ENCODE results near the gene TPM3.
"Not testable (repeated sequence)": the region's sequence is repeated elsewhere in the genome, so short reads cannot be mapped to it uniquely, and the experiment has no call there.

The TPM3 gene

DNA sequence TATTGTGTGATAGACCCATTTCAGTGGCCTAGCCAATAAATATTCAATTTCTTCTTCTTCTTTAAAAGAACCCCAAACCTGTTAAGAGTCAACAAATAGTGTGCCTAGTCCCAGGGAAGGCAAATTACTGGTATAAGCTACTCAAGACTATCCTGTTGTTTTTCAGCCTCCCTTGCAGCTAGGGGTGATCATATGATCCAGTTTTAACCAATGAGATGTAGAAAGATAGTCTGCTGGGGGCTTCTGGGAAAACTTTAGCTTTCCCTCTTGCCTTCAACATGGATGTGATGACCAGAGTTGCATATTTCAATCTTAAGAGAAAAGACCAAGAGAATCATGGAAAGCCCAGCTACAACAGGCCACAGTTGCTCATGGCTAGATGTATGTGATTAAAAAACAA is 32.3 kb downstream of the TPM3 start:
- DNase-seq = no peak

DNA sequence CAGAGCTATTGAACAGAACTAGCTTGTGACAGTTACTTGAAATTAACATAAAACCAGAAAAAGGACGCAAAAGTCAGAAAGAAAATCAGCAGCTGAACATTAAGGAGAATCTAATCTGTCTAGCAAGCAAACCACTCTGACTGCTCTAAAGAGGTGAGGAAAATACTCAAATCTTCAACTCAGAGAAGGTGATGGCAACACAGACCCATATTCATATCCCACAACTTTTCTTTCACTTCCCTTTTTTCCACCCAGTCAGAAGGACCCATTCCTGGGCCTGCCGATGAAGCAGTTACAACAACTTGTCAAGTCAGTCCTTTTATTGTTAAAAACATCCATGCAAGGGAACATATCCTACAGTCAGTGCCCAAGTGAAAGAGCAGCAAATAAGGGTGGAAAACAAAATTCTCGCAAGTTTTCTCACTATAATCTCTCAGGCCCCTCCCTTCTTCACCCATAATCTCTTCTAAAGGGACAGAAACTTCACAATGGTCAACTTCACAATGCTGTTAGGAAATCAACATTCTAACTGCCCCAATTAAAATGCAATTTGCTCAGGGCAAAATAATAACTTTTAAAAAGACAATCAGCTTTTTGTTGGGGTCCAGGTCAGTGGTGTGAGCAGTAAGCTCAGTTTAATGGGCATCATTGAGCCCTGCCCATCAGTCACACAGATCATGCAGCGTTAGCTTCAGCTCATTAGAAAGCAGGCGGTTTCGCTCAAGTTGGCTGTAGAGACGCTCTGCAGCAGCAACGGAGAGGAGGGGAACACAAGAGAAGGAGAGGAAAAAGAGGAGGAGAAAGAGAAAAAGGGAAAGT is 33.4 kb downstream of the TPM3 start:
- no peak for DNase-seq

DNA sequence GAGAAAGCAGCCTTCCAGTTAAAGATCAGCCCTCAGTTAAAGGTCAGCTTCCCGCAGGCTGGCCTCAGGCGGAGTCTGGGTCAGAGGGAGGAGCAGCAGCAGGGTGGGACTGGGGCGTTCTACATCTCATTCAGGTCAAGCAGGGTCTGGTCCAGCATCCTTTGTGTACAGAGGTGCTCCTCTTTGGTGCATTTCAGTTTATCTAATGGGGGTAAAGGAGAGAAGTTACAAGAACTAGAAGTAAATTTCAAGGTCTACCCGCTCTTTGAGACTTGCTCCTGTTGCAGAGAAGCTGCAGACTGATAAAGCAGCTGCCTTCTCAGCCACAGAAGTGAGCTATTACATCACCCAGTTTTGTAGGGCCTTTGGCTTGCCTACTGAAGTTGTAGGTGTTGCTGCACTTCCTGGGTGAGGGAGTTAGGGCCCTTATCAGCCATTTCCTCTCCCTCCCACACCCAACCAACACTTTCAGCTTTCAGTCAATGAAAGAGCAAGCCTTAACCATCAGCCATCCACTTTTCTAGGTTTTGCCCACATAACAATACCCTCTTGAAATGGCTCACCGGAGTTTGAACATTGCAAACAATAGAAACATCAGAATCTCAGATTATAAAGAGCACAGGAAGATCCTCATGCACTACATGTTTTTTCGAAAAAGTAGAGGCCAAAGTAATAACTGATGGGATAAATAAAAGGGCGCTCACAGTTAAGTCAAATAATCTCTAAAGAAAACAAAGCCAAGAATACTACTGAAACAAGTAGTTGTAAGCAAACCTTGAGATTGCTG is 34.2 kb downstream of the TPM3 start:
- DNase-seq = no peak

DNA sequence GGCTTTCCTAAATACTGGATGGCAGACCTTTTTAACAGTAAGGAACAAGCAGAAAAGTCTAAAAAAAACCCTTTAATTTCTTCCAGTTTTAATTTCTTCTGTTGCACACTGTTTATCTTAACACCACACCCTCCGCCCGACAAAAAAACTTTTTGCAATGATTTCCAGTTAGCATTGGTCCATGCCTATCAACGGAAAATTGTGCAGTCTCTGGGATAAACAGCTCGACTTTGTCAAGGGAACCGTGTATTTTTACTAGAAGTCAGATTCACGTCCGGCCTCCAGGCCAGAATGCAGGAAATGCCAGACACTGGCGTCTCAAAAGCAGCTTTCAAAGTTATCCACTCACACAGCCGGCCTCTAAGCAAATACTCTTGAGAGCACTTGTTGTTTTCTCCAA is 36.6 kb downstream of the TPM3 start:
- no peak for DNase-seq

DNA sequence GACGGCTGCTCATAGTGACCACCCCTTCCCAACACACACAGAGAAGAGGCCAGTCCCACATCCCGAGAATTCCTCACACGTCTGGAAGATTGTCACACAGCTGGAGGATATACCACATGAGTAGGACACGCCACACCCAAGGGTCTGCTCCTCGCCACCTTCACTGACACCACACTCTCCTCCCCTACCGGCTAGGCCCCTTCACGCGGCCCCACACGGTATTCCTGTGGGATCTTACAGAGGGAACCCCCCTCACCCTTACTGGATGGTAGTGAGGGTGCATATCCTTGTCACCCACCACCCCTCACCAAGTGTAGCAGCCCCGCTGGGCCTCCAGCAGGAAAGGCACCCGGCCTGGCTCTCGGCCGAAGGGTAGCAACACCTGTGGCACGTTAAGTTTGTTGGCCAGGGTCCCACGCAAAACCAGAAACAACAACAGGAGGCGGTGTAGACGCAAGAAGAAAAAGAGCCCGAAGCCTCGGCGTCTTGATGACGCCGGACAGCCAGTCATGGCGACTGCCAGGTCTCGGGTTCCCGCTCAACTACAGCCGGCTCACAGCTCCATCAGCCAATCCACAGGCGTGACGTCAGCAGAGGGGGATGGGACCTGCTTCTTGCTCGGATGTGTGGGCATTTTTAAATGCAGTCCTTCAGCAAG is 37.2 kb downstream of the TPM3 start, which contains the start of gene NUP210L:
NUP210L (minus strand) TSS at position 540 of the 658 bp plus-strand sequence.
- DNase-seq = no peak

DNA sequence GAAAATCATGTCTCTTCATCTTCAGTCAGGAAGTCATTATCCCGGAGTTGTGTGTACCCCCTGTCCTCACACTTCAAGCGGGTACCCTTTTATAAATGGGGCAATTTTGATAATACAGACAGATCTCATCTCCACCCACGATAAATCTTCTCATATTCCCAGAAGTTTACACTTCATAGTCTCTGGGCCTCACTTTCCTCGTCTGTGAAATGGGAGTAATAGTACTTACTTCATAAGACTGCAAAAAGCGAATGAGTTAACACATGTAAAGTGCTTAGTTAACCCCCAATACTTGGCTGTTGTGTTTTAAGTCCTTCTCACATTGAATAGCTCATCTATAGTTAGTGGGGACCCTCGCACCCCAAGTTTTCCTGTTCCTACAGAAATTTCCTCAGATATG is 37.8 kb downstream of the TPM3 start:
- no peak for DNase-seq

DNA sequence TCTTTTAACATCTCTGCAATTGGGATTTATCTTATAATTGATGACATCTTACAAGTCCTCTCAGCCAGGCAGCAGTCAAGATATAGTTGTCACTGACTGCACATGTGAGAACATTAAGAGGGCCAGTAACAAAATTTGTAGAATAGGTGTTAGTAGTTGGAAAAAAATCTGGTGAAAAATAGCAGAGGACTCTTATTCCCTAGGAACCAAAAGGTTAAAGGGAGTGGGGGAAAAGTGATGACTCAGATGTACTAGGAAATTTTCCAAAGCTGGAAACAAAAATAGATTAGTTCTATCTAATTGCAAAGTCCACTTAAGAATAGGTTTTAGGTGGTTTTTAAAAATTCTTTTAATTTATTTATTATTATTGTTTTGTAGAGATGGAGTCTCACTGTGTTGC is 40.6 kb downstream of the TPM3 start:
- DNase-seq = no peak

DNA sequence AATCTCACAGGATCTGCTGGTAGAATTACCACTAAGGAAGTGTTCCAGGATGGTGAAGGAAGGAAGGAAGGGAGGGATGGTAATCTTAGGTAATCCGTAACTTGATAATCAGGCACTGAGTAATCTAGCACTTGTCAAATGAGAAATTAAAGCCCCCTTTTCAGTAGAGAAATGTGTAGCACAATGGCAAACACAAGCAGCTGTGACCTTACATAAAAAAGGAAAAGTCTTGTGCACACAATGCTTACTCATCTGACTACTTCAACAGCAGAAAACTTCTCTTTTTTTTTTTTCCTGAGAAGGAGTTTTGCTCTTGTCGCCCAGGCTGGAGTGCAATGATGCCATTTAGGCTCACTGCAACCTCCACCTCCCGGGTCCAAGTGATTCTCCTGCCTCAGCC is 43.1 kb downstream of the TPM3 start:
- DNase-seq = no peak

DNA sequence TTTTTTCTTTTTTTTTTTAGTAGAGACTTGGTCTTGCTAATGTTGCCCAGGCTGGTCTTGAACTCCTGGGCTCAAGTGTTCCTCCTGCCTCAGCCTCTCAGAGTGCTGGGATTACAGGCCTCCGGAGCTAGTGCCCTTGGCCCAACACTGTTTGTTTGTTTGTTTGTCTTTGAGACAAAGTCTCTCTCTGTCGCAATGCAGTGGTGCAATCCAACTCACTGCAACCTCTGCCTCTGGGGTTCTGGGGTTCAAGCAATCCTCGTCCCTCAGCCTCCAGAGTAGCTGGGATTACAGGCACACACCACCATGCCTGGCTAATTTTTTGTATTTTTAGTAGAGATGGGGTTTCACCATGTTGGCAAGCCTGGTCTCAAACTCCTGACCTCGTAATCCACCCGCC is 44.4 kb downstream of the TPM3 start:
- DNase-seq = not testable (repeated sequence)

DNA sequence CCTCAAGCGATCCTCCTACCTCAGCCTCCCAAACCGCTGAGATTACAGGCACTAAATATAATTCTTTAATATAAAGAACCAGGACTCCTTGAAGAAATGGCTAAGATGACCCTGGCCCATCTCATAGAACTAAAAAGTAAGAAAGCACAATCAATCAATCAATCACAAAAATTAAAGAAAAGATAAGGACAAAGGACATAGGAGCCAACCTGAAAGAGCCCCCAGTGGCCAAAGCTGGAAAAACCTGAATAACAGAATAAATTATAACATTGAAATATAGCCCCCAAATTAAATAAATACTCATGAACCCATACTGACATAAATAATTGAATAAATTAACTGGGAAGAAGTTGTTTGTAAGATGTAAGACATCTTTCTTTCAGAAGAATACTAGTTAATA is 45.9 kb downstream of the TPM3 start:
- DNase-seq = no peak

DNA sequence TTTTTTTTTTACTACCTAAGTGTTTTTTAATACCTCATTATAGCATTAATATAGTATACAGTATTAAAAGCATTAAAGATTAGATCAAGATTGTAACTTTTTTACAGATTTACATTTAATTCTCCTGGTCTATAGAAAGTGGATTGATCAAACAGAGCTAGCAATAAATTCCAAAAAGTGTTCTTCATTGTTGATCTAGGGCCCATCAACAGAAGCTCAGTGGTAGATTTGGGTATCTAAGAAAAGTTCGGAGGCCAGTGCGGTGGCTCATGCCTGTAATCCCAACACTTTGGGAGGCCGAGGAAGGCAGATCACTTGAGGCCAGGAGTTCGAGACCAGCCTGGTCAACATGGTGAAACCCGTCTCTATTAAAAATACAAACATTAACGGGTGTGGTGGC is 49.5 kb downstream of the TPM3 start:
- no peak for DNase-seq

DNA sequence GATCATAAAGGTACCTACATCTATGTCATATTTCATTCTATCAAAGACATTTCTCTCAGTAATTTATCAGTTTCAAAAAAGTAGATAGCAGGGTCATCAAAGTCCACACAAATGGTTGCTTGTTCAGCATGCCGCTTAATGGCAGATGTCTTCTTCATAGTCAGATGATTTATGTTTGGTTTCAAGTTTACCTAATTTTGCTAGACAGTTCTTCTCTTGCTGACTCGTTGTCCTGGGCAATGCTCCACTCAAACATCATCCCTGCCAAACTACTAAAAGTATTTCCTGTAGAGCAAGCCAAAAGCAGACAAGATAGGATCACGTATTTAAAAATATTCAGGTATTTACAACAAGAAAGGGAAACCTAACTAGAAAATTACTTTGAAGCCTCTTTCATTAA is 50.7 kb downstream of the TPM3 start:
- no peak for DNase-seq

DNA sequence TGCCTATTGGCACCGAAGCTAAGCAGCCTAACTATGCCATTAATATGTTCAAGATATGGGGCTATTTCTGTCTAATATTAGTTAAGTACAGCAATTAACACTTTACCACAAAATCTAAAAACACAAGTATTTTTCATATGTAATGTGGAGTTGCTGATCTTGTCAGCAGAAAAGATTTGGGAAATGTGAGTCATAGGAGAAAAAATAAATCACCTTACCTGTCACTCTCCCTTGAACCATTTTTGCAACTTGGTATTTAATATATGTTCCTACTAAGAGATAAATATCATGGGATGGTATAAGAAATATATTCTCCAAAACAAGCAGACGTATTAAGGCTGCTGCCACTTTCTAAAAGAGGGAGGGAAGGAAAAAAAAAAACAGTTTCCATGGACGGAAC is 54.0 kb downstream of the TPM3 start:
- DNase-seq = no peak

DNA sequence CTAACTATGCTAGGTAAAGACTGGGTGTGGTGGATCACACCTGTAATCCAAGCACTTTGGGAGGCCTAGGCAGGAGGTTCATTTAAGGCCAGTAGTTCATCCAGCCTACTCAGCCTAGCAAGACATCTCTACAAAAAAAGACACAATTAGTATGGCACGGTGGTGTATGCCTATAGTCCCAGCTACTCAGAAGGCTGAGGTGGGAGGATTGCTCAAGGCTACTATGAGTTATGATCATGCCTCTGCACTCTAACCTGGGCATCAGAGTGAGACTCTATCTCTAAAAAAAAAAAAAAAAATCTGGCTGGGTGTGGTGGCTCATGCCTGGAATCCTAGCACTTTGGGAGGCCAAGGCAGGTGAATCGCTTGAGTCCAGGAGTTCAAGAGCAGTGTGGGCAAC is 58.6 kb downstream of the TPM3 start:
- no peak for DNase-seq

DNA sequence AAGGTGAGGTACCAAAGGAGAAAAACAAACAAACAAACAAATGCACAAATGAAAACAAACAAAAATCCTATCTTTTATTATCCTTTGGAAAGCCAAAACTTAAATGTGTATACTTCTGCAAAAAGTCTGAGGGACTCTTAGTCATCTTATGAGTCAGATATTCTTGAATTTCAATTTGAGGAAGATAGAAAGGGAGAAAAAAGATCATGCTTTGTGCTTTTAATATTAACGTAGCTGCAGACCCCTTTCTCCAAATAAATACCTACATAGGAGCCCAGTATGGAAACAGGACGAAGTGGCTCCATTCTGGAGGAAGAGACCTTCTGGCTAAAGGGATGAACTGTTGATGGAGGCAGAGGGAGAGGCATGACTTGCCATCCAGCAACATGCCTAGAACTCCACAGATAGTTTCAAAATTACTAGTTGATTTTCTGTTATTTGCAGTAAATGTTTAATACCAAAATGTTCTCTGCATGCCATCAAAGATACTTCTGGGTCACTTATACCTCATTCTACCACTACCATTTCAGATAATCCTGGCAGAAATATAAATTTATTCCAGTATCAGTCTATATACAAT is 62.4 kb downstream of the TPM3 start:
- no peak for DNase-seq

DNA sequence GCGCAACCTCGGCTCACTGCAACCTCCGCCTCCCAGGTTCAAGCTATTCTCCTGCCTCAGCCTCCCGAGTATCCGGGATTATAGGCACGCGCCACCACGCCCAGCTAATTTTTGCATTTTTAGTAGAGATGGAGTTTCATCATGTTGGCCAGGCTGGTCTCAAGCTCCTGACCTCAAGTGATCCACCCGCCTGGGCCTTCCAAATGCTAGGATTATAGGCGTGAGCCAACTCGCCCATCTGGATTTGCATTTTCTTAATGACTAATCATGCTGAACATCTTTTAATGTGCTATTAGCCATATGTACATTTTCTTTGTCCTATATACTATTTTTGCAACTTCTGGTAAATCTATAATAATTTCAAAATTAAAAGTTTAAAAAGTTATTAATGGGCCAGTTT is 68.7 kb downstream of the TPM3 start:
- DNase-seq = not testable (repeated sequence)

DNA sequence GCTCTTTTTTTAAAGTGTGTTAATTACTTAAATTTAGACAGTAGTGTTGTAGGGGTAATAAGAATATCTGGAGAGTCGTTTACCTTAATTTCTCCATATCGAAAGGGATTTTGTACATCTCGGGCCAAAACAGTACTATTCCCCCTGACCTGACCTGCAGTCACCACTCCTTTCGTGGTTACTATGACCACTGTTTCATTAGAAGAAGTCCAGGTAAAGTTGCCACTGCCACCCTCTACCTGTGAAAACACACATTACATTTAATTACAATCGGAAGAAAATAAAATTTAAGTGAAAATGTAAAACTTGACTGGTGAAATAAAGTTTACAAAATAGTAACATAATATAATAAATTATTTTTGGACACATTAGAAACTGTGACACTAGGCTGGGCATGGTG is 74.3 kb downstream of the TPM3 start:
- DNase-seq = no peak

DNA sequence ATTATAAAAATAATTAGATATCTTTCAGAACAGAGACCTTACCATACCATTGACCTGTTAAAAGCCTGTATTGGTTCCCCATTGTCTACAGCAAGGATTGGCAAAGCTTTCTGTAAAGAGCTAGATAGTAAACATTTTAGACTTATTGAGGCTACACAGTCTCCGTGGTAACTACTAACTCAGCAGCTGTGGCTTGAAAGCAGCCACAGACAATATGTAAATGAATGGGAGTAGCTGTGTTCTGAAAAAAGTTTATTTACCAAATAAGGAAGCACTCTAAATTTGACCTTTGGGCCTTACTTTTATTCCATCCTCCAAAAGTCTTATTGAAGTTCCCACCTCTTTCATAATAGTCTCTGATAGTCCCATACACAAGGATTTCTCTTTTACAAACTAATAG is 76.7 kb downstream of the TPM3 start:
- DNase-seq = no peak

Measured in NCI-H524 treated with DMSO at 0.1 percent for 48 hours (cell line).